GM19372 (cell line): ENCODE data around the gene NKAIN2.
"Not testable (repeated sequence)": the region's sequence is repeated elsewhere in the genome, so short reads cannot be mapped to it uniquely, and the experiment has no call there.

Experiments
- ATAC-seq: cut with Tn5 transposase; IDR thresholded peaks from one replicate; pipeline ENCODE4 v1.9.1; 2021; ENCODE audit warnings: mild to moderate bottlenecking, low read depth, moderate library complexity; ENCODE audit not compliant: unreplicated experiment

NKAIN2 gene

DNA sequence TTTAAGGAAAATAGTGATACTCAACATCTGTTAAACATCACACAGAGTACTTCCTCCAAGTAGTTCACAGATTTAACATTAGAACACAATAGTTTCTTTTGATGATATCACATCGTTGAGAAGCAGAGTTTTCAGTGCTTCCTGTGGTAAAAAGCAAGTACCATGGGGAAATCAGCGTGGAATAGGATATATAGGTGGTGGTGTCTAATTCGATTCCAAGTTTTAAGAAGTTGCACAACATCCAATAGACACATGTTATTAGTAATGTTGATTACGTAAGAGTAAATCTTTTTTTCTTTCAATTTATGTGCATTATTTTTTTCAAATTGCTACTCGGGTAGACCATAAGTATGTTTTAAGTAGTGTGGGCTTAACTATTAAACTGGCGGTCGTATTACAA, 360.7 kb downstream of the NKAIN2 start:
- ATAC-seq: no peak

DNA sequence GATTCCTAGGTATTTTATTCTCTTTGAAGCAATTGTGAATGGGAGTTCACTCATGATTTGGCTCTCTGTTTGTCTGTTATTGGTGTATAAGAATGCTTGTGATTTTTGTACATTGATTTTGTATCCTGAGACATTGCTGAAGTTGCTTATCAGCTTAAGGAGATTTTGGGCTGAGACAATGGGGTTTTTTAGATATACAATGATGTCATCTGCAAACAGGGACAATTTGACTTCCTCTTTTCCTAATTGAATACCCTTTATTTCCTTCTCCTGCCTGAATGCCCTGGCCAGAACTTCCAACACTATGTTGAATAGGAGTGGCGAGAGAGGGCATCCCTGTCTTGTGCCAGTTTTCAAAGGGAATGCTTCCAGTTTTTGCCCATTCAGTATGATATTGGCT, 363.6 kb downstream of the NKAIN2 start:
- not testable (repeated sequence) for ATAC-seq

DNA sequence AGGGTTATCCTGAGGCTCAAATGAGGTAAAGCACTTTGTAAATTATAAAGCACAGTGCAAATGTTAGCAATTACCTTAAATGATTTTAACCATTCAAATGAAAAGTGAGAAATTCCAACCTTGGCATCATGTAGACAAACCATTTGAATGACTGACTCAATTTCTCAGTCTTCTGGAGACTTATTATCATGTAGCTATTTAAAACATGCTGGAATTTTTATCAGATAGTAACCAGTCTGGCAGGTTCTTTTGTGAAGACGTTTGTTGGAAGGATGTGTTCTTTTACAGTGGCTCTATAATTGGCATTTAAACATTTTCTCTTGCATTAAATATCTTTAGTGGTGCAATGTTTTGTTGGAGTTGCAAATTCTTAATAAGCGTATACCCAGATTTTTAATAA, 386.6 kb downstream of the NKAIN2 start:
- ATAC-seq: no peak

DNA sequence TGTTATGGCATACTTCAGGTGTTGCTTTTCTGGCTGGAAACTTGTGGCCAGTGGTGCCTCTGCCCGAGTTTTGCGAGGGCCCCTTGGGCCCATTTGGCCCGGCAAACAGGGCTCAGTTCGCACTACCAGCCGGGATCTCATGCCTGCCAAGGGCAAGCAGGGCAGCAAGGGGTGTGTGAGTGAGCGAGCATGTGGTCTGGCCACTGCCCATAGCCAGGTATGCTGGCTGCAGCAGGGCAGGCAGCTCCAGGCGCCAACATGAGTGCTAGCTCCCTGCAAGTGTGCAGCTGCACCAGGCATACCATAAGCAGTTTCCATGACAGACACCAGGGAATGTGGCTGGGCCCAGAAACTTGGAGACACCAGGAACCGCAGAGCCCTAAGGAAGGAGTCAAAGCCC, 389.5 kb downstream of the NKAIN2 start:
- no peak for ATAC-seq

DNA sequence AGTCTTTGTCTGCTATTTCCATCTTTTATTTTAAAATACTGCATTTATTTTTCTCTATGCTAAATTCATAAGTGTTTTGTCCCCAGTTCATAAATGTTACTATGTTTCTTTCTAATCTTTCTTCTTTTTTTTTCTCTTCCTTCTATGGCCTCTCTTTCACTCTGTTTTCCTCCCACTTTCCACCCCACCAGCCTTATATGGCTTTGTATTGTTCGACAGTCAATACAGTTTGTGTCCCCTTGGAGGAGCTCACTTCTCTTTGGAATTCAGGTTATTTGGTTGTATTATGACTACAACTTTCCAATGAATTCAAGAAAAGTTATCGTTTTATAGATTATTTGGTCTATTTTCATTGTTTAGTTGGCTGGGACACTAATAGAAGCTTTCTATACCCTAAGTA, 393.5 kb downstream of the NKAIN2 start:
- ATAC-seq: no peak

DNA sequence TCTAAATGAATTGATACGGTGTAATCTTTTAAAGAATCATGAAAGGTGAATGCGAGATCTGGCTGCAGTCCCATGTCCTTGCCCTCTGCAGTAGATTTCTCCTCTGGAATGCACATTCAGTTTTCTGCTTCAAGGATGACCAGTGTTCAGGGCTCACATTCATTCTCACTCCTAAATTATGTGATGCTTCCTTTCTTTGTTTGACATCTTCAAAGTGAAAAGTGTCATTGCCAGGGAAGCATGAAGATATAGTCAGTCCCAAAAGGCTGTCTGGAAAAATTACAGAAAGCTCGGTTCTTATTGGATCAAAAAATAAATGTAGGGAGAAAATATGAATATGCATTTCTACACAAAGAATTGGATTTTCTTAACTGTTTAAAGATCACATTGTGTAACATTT, 395.6 kb downstream of the NKAIN2 start:
- ATAC-seq: no peak

DNA sequence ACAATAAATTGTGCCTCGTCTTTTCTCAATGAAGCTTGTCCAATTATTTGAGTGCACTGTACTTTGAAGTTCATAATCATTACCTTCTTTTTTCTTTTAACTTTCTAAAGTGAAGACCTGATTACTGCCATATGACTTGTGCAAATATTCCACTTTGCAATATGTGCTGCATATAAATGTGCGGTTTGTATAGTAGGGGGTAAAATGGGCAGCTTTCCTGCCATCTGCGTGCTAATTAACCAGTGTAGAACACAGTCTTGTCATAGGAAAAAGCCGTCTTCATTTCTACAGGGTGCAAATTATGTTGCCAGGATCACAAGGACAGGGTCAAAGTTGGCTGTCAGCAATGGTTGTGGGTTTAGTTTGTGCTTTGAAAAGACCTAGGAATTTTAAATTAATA, 397.0 kb downstream of the NKAIN2 start:
- no peak for ATAC-seq

DNA sequence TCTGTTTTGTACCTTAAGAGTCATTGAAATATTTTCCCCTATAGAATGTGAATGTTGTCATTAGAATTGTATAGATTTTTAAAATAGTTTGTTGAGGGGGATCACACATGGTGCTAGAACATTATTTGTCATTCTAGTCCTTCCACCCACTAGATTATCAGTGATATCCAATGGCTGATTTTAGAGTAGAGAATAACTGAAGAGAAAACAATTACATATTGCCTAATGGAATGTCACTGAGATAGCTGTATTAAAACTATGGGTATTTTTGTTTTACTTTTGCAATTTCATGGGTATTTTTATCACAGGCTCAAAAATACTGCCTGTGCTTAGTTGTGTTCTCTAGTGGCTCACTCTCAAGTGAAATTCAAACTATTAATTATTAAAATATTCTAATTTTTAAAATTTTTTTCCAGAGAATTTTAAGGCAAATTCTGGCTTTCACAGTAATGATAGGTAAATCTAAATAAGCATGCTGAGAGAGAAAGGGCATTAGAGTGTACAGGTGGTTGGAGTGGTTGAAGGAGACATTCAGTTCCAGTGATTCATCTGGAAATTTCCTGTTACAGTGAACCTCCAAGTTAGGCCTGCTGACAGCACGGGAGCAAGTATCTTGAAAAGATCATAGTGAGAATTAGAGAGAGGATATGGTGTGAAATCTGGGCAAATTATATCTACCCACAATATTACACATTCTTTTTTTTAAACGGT, 399.6 kb downstream of the NKAIN2 start:
- ATAC-seq: no peak

DNA sequence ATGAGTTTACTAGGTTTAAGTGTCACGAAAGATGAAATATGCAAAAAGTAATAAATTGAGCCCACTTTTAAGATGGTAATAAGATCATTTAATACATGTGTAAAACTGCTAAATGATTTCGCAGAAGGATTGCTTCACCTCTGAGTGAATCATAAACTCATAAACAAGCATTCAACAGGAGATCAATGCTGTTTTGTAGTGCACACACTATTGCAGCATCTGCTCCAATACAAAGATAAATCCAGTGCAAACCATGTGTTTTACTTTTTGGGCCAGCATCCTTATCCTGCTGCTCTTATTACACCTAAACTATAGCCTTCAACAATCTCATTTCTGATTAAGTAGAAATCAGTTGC, 400.1 kb downstream of the NKAIN2 start:
- no peak for ATAC-seq

DNA sequence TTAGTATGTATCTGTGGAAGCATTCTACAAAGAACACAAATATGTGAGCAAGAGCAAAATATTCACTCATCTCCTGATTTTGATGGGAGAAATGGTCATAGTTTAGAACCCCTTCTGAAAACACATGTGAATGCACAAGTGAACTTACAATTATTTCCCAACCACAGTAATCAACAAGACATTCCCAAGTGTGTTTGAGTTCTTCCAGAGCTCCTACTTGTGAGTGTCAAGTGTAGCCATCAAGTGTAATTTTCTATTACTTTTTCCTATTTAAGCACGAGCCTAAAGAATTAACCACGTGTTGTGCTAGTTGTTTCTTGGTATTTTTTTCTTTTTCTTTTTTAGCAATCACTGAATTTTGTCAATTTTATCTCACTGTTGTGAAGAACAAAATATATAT, 402.3 kb downstream of the NKAIN2 start:
- no peak for ATAC-seq

DNA sequence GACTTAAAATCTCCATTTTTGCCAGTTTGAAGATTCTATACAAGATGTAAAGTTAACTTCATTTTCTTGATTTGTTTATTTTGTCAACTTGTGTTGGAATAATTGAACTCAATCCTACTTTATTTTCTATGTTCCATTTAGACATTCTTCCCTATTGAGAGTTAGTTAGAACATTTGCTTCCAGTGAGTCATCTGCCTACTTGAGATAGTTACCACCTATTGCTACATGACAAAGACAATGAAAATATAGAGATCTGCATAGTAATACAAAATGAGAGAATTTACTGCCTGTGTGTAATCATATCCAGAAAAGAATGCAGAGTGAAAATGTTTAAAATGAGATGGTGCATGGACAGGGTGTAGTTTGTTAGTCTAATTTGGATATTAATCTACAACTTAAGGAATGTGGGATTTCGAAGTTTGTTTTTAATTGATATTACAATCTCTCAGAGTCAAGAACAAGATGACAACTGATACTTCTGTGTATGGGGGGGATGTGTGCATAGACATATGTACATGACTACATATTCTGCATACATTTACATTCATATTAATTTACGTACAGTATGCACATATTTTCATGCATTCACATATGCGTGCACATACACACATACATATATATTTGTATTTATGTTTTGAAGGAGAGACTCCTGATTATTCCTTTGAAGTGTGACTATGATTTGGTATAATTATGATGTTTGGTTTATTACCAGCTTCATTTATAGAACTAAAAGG, 420.1 kb downstream of the NKAIN2 start:
- no peak for ATAC-seq

DNA sequence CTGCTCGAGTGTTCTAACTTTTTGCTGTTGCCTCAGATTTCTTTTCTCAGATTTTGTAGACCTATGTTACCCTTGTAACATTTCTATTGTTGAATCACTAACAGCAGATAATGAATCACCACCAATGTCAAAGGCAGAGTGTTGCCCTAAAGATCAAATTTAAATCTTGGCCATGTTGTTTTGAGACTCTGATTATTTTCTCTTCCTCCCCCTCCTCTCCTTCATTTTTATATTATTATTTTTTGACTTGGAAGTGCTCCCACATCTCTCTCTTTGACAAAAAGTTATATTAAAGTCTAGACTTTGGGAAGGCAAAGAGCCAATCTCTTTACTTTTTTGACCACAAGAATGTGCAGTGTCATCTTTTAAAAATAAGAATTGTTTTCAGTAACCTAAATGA, 422.7 kb downstream of the NKAIN2 start:
- ATAC-seq: no peak

DNA sequence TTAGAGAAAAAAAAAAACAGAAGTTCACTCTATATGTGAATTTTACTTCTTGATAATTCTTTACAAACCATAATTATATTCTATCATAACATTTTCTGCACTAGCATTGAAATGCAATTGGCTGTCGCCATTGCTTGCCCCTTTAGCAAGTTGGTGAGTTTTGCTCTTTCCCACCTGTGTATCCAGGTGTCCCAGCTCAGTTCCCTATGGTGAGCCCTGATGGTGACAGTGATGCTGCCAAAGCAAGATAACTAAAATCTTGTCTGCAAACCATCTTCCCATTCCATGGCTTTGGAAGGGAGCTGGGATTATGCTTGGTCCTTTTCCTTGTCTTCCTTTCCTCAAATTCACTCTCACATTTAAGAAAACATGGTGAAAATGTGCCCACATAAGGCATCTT, 429.6 kb downstream of the NKAIN2 start:
- no peak for ATAC-seq

DNA sequence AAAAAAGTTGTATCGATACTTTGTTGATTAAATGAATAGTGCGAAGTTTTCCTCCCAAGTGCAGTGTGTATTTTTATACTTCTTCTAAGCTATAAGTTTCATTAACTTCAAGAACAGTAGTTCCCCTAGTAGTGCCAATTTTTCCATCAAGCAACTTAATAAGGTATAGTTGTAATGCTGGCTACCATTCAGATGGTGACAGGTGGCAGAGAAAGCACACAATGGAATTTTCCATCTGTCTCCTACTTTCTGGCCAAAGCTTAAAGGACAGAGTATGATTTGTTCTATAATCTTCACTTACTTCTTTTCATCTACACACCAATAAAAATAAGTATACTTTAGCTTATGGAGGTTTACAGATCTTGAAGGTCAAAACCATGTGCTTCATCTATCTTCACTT, 431.1 kb downstream of the NKAIN2 start:
- ATAC-seq: no peak

DNA sequence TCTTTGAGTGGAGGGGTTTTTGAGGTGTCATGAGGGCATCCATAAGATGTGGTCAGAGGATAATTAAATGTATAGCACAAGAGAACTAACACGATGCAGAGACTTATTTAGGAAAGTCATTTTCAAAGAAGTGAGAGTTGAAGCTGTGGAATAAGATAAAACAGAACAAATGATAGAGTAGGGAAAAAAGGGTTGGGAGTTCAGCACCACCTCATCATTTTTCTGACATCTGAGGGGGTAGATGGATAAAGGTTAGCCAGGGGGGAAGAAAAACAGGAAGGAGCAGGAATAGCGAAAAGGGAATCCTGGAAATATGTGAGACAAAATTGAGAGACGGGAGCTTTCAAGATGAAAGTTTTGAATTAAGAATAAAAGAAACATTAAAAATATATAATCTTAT, 434.2 kb downstream of the NKAIN2 start:
- no peak for ATAC-seq

DNA sequence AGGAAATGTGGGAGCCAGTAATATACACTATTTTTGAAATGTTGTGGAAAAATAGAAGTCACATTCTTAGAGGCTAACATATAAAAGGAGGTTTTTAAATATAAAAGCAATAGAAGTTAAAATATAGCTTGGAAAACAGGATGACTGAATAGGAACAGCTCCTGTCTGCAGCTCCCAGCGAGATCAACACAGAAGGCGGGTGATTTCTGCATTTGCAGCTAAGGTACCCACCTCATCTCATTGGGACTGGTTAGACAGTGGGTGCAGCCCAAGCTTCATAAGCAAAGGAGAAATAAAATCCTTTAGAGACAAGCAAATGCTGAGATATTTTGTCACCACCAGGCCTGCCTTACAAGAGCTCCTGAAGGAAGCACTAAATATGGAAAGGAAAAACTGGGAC, 434.7 kb downstream of the NKAIN2 start:
- ATAC-seq: not testable (repeated sequence)

DNA sequence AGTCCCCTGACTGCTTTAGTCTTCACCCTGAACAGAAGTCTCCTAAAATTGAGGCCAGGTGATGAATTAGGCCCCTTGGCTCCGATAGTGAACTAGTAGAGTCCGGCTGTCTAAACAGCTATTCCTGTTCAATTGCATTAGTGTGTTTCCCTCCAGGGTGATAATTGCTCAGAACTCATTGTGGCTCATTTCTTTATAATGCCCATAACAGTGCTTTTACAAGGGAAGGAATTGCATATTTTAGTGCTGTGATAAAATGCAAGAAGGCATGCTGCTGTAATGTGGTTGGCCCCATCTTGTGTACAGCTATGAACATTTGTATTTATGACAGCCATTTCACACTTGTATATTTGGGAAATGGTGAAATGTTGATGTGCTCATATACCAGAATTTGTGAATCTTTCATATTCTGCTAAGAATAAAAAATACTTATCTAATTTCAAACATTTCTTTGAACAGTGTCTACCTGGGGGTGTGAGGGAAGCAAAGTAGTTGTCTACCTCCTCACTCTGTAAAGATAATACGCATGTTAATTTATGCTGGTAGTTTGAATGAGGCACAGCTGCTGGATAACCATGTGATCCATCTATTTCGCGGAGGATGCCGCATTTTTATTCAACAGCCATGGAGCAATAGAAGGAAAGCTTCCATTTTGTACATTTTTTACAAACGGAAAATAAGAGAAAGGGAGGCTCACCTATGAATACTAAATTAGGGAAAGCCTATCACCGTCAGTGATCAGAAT, 451.4 kb downstream of the NKAIN2 start:
- ATAC-seq: no peak

DNA sequence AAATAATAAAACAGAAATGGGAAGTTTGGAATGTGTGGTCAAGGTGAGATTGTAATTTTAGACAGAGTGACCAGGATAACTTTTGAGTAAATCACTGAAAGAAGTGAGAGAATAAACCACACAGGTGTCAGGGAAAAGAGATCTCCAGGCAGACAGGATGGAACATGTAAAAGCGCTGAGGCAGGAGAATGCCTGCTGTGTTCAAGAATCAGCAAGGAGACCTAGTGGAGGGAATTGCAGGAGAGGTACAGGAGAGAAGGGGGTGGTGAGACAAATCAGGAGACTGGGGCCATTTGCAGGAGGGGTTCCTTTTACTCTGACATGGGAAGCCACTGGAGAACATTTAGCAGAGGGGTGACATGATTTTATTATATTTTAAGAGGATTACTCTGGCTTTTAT, 456.7 kb downstream of the NKAIN2 start:
- no peak for ATAC-seq

DNA sequence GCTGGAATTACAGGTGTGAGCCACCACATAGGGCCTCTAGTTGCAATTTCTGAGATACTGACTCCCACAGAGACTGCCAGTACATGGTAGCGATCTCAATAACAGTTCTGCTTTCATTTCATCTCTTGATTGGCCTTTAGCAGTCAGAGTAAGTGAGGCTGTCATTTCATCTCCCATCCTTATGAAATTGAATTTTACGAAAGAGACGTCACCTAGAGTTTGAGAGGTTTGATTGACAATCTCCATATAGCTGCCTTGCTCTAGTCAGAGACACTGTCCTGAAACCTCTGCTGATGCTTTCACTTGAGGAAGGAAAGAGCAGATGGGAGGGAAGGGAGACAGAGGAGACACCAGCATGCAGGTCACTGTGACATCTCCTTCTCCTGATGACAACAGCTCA, 466.1 kb downstream of the NKAIN2 start:
- ATAC-seq: no peak

DNA sequence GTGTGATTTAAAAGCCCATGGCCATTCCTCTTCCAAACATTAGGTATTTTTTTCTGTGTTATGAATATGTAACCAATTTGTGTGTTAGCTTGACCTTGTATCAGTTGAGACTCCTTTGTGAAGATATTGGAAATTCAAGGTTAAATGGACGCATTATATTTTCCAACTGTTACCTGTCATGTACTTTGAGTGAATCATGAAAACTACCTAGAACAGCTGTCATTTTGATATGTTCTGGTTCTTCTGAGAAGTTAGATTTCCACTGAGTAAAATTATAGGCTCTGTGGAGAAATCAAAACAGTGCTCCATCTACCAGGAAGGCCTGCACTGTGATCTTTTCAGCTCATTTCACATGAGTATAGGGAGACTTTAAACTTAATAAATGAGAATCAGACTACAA, 470.0 kb downstream of the NKAIN2 start:
- no peak for ATAC-seq

DNA sequence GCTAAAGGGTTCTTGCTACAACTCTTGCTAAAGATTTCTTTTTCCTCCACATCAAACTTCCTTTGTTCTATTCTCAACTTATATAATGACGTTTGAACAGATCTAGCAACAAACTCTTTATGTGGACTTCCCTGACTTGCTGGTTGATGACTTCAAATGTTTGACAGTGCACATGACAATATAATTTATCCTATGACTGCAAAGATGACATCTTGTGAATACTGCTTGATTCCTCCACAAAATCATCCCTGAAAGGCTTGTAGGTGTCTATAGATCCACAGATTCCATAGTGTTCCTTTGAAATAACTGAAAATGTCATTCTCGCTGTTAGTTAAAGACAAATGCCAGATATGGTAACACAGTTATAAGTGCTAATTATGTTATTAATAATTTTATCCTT, 478.9 kb downstream of the NKAIN2 start:
- no peak for ATAC-seq

DNA sequence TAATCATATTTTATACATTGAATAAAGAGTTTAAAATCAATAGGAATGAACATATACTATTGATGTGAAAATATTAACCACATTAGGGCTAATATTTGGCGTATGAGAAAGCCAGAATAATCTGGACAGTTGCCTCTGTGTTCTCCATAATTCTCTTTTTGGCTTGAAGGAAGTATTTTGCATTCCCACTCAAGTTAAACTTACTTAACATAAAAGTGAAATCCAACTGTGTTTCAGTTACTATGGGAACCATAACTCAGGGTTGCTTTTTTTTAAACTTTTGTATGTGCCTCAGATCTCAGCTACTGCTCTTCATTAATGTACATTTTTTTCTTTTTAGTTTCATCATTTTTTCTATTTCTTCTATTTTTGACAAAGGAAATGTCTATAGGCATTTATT, 479.8 kb downstream of the NKAIN2 start:
- no peak for ATAC-seq
